Caco-2 (cell line): ENCODE measurements around the gene ELL. TPM values are rescaled to one million over a fixed set of nuclear protein-coding genes. Genes with fewer than 3 reads are reported as not detected.

Experiments
- BruUV-seq: library from RNA; stranded (reverse); fragments of 400-500 nt; replicated peaks from 2 replicates; lab custom pipeline; 2021; lab: Mats Ljungman, UMichigan
- CTCF ChIA-PET: fragments of 300-600 bp; sonication (Branson Sonifier 250); formaldehyde crosslinking; loops from one replicate; lab custom pipeline; 2022; ENCODE audit warnings: antibody characterized with exemption; lab: Charles Lee
- POLR2A ChIA-PET: fragments of 300-600 bp; sonication (Branson Sonifier 250); formaldehyde crosslinking; loops from one replicate; lab custom pipeline; 2022; ENCODE audit warnings: antibody characterized with exemption; lab: Charles Lee
- DNase-seq, 2 experiments: peaks; one replicate each; pipeline versions ENCODE4 v3.0.0 to v3.0.0-alpha.2; 2020 to 2022
- H3K27me3 ChIP-seq: replicated peaks from 2 replicates; pipeline ENCODE4 v1.6.0; 2011; ENCODE audit warnings: low read length; ENCODE audit not compliant: control insufficient read depth, insufficient read depth
- H3K36me3 ChIP-seq: 2 replicates; pipeline ENCODE4 v1.5.1; 2011; ENCODE audit warnings: low read length; ENCODE audit not compliant: control insufficient read depth, insufficient read depth
- H3K4me1 ChIP-seq: fragments of 250-450 bp; sonication (Bioruptor Pico); 2 replicates; pipeline ENCODE4 v1.5.1; 2020; ENCODE audit warnings: mild to moderate bottlenecking
- H3K4me3 ChIP-seq: 2 replicates; pipeline ENCODE4 v1.5.1; 2011; ENCODE audit warnings: low read depth, mild to moderate bottlenecking, control low read depth, low read length
- H3K9me3 ChIP-seq: fragments of 250-450 bp; sonication (Bioruptor Pico); 2 replicates; pipeline ENCODE4 v1.5.1; 2020; ENCODE audit warnings: mild to moderate bottlenecking, moderate library complexity
- H3K27ac Mint-ChIP-seq: one replicate; pipeline ENCODE4 v1.8.0; 2022; ENCODE audit warnings: mixed read lengths; ENCODE audit not compliant: unreplicated experiment
- H3K27me3 Mint-ChIP-seq: one replicate; pipeline ENCODE4 v1.8.0; 2022; ENCODE audit warnings: mixed read lengths; ENCODE audit not compliant: insufficient read depth, unreplicated experiment
- H3K36me3 Mint-ChIP-seq: one replicate; pipeline ENCODE4 v1.8.0; 2022; ENCODE audit warnings: mild to moderate bottlenecking, mixed read lengths; ENCODE audit not compliant: insufficient read depth, unreplicated experiment
- H3K4me1 Mint-ChIP-seq: one replicate; pipeline ENCODE4 v1.8.0; 2022; ENCODE audit warnings: low read depth, mixed read lengths; ENCODE audit not compliant: unreplicated experiment
- H3K4me3 Mint-ChIP-seq: one replicate; pipeline ENCODE4 v1.8.0; 2022; ENCODE audit warnings: mild to moderate bottlenecking, moderate library complexity, mixed read lengths; ENCODE audit not compliant: unreplicated experiment
- H3K9me3 Mint-ChIP-seq: one replicate; pipeline ENCODE4 v1.8.0; 2022; ENCODE audit warnings: mixed read lengths; ENCODE audit not compliant: unreplicated experiment
- CTCF ChIP-seq, 2 experiments: fragments of 200-600 bp in 1 of 2; IDR thresholded peaks; 1 replicate in 1 of 2; 2 replicates in 1 of 2; pipeline versions ENCODE4 v1.5.1 to v1.8.0; 2011 to 2022; ENCODE audit warnings: antibody characterized with exemption in 1 of 2, control low read depth in 1 of 2, inconsistent platforms in 1 of 2, low read depth in 1 of 2, low read length in 1 of 2, mild to moderate bottlenecking in 1 of 2, moderate library complexity in 1 of 2; ENCODE audit not compliant: insufficient read depth in 1 of 2, severe bottlenecking in 1 of 2, unreplicated experiment in 1 of 2
- intact Hi-C: fragments of 100-400 bp; cut with micrococcal nuclease; formaldehyde crosslinking; loops from one replicate; pipeline ENCODE4 v1.10.0; 2022; ENCODE audit not compliant: unreplicated experiment
- total RNA-seq: library from RNA; stranded (reverse); gene quantifications from 2 replicates; pipeline ENCODE4 v1.2.3, GENCODE V29; 2022

ELL gene
- total RNA-seq, 1 experiment from 2014 or later, result 12.1 TPM

- Histone ChIP-seq H3K36me3 (no peaks in the 10 kb centered on the region; the same call in 1 of the 2 replicates), H3K27me3 (no peaks in the 10 kb centered on the region), H3K9me3 (no peaks in the 10 kb centered on the region), H3K4me1 (no peaks in the 10 kb centered on the region), H3K4me3 (no peak overlapping the region)
- H3K4me3 Mint-ChIP-seq, result no peak overlapping the region
- intact Hi-C loops, result no loop called here
- CTCF ChIA-PET, result interaction anchor here (0.6 kb wide), 1 partner anchor 21 kb away, joined by 3 read pairs; no protein-coding TSS in a partner anchor
- no TSS peak for BruUV-seq
- no peak for TF ChIP-seq CTCF (IDR thresholded peaks at IDR 0.05; ENCODE audit: insufficient read depth in 1 of 2, low read depth in 1 of 2, low read length in 1 of 2, severe bottlenecking in 1 of 2, unreplicated experiment in 1 of 2)
- H3K36me3 Mint-ChIP-seq, result peaks cover 18% of the 10 kb centered on the region
- no peaks in the 10 kb centered on the region for H3K9me3 Mint-ChIP-seq
- POLR2A ChIA-PET, result no interaction called here
- H3K27me3 Mint-ChIP-seq, result no peaks in the 10 kb centered on the region
- no peak for DNase-seq
- no peak overlapping the region for H3K27ac Mint-ChIP-seq
- no peaks in the 10 kb centered on the region for H3K4me1 Mint-ChIP-seq
These were observed 90.3 kb downstream of the ELL start for GRCh38 chr19:18431351-18432197.

GRCh38 chr19:18430417-18431144, 91.3 kb downstream of the ELL start:
- Histone ChIP-seq H3K4me1 (no peaks in the 10 kb centered on the region), H3K36me3 (no peaks in the 10 kb centered on the region; the same call in 1 of the 2 replicates), H3K27me3 (no peaks in the 10 kb centered on the region), H3K9me3 (no peaks in the 10 kb centered on the region), H3K4me3 (no peak overlapping the region)
- BruUV-seq, result no TSS peak
- intact Hi-C loops, result no loop called here
- Mint-ChIP-seq H3K4me1 (no peaks in the 10 kb centered on the region), H3K27me3 (no peaks in the 10 kb centered on the region), H3K4me3 (no peak overlapping the region), H3K9me3 (no peaks in the 10 kb centered on the region), H3K27ac (no peak overlapping the region), H3K36me3 (peaks cover 14% of the 10 kb centered on the region)
- ChIA-PET CTCF (no interaction called here), POLR2A (no interaction called here)
- no peak for TF ChIP-seq CTCF (IDR thresholded peaks at IDR 0.05; ENCODE audit: insufficient read depth in 1 of 2, low read depth in 1 of 2, low read length in 1 of 2, severe bottlenecking in 1 of 2, unreplicated experiment in 1 of 2)
- DNase-seq, result no peak

GRCh38 chr19:18429717-18430416, 92.0 kb downstream of the ELL start:
- H3K4me3 ChIP-seq, result no peak overlapping the region
- no peaks in the 10 kb centered on the region for H3K27me3 Mint-ChIP-seq

More at GRCh38 chr19:18429717-18430416, 92.0 kb downstream of the ELL start:
- no peak for DNase-seq
- no peaks in the 10 kb centered on the region for H3K4me1 ChIP-seq
- POLR2A ChIA-PET, result no interaction called here
- no peaks in the 10 kb centered on the region for H3K9me3 ChIP-seq
- Mint-ChIP-seq H3K4me3 (no peak overlapping the region), H3K9me3 (no peaks in the 10 kb centered on the region), H3K27ac (no peak overlapping the region), H3K36me3 (peaks cover 18% of the 10 kb centered on the region), H3K4me1 (no peaks in the 10 kb centered on the region)
- intact Hi-C loops, result no loop called here
- TF ChIP-seq CTCF (IDR thresholded peaks at IDR 0.05; ENCODE audit: insufficient read depth in 1 of 2, low read depth in 1 of 2, low read length in 1 of 2, severe bottlenecking in 1 of 2, unreplicated experiment in 1 of 2), result no peak
- CTCF ChIA-PET, result no interaction called here
- H3K27me3 ChIP-seq, result no peaks in the 10 kb centered on the region
- no peaks in the 10 kb centered on the region; the same call in 1 of the 2 replicates for H3K36me3 ChIP-seq
- no TSS peak for BruUV-seq
